HL-60 (cell line): Measurements from ENCODE around the gene TUG1.

Source experiments
- GABPA ChIP-seq: IDR thresholded peaks from 2 replicates; pipeline ENCODE4 v1.6.1; 2012; ENCODE audit warnings: low read depth
- POLR2AphosphoS5 ChIP-seq: IDR thresholded peaks from 2 replicates; pipeline ENCODE4 v1.6.1; 2012; ENCODE audit warnings: low read depth
- SPI1 ChIP-seq: IDR thresholded peaks from 2 replicates; pipeline ENCODE4 v1.6.1; 2012; ENCODE audit warnings: low read depth, mild to moderate bottlenecking, borderline replicate concordance
- TF ChIP-seq, protein P1 (sequence below): IDR thresholded peaks from one replicate; pipeline ENCODE4 v1.5.1; 2011; ENCODE audit warnings: low read length, control low read depth, inconsistent platforms; ENCODE audit not compliant: insufficient read depth
- TF ChIP-seq, protein P2 (sequence below): IDR thresholded peaks from 2 replicates; pipeline ENCODE4 v1.6.1; 2012; ENCODE audit warnings: low read depth; ENCODE audit not compliant: insufficient replicate concordance

DNA sequence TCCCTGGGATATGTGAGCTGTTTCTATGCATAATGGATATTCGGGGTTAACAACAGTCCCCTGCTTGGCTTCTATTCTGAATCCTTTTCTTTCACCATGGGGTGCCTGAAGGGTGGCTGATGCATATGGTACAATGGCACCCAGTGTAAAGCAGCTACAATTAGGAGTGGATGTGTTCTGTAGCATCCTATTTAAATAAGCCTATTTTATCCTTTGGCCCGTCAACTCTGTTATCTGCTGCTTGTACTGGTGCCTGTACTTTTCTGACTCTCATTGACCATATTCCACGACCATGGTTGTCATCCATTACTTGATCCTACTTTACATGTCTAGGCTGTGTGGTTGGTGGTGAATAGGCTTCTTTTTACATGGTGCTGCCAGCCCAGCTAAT lies 1.3 kb downstream of the TUG1 start:
- TF ChIP-seq POLR2AphosphoS5 (no peak), SPI1 (no peak), GABPA (no peak)
- TF ChIP-seq, protein P1, sequence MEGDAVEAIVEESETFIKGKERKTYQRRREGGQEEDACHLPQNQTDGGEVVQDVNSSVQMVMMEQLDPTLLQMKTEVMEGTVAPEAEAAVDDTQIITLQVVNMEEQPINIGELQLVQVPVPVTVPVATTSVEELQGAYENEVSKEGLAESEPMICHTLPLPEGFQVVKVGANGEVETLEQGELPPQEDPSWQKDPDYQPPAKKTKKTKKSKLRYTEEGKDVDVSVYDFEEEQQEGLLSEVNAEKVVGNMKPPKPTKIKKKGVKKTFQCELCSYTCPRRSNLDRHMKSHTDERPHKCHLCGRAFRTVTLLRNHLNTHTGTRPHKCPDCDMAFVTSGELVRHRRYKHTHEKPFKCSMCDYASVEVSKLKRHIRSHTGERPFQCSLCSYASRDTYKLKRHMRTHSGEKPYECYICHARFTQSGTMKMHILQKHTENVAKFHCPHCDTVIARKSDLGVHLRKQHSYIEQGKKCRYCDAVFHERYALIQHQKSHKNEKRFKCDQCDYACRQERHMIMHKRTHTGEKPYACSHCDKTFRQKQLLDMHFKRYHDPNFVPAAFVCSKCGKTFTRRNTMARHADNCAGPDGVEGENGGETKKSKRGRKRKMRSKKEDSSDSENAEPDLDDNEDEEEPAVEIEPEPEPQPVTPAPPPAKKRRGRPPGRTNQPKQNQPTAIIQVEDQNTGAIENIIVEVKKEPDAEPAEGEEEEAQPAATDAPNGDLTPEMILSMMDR: no peak
- TF ChIP-seq, protein P2, sequence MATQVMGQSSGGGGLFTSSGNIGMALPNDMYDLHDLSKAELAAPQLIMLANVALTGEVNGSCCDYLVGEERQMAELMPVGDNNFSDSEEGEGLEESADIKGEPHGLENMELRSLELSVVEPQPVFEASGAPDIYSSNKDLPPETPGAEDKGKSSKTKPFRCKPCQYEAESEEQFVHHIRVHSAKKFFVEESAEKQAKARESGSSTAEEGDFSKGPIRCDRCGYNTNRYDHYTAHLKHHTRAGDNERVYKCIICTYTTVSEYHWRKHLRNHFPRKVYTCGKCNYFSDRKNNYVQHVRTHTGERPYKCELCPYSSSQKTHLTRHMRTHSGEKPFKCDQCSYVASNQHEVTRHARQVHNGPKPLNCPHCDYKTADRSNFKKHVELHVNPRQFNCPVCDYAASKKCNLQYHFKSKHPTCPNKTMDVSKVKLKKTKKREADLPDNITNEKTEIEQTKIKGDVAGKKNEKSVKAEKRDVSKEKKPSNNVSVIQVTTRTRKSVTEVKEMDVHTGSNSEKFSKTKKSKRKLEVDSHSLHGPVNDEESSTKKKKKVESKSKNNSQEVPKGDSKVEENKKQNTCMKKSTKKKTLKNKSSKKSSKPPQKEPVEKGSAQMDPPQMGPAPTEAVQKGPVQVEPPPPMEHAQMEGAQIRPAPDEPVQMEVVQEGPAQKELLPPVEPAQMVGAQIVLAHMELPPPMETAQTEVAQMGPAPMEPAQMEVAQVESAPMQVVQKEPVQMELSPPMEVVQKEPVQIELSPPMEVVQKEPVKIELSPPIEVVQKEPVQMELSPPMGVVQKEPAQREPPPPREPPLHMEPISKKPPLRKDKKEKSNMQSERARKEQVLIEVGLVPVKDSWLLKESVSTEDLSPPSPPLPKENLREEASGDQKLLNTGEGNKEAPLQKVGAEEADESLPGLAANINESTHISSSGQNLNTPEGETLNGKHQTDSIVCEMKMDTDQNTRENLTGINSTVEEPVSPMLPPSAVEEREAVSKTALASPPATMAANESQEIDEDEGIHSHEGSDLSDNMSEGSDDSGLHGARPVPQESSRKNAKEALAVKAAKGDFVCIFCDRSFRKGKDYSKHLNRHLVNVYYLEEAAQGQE: no peak
